GM23338 (cell line): ENCODE data around the gene NRCAM. TPM values are rescaled to one million over a fixed set of nuclear protein-coding genes. Genes with fewer than 3 reads are reported as not detected.

ENCODE experiments used
- ATAC-seq: fragments of 200-7000 bp; cut with Tn5 transposase; 3 replicates; pipeline ENCODE4 v1.9.1; 2020
- DNase-seq: peaks from one replicate; pipeline ENCODE4 v3.0.0-alpha.2; 2015; ENCODE audit warnings: low spot score
- H2AFZ ChIP-seq: fragments of 200-600 bp; sonication (generic); 2 replicates; pipeline ENCODE4 v1.8.0; 2016; ENCODE audit warnings: antibody characterized with exemption, mild to moderate bottlenecking, moderate library complexity
- H3F3A ChIP-seq: fragments of 200-600 bp; sonication (generic); replicated peaks from 2 replicates; pipeline ENCODE4 v1.8.0; 2017; ENCODE audit warnings: antibody characterized with exemption, mixed run types, low read depth
- H3K27ac ChIP-seq: fragments of 200-600 bp; sonication (generic); 2 replicates; pipeline ENCODE4 v1.6.1; 2016; ENCODE audit warnings: low read depth
- H3K27me3 ChIP-seq: fragments of 200-600 bp; sonication (generic); 2 replicates; pipeline ENCODE4 v1.8.0; 2016; ENCODE audit warnings: mild to moderate bottlenecking, mixed run types, moderate library complexity; ENCODE audit not compliant: insufficient read depth
- H3K36me3 ChIP-seq: fragments of 200-600 bp; sonication (generic); 2 replicates; pipeline ENCODE4 v1.8.0; 2016; ENCODE audit warnings: mild to moderate bottlenecking; ENCODE audit not compliant: insufficient read depth
- H3K4me1 ChIP-seq: fragments of 200-600 bp; sonication (generic); 2 replicates; pipeline ENCODE4 v1.8.0; 2016; ENCODE audit warnings: mild to moderate bottlenecking, moderate library complexity; ENCODE audit not compliant: insufficient read depth
- H3K4me2 ChIP-seq: fragments of 200-600 bp; sonication (generic); 2 replicates; pipeline ENCODE4 v1.7.1; 2017; ENCODE audit warnings: mixed run types
- H3K4me3 ChIP-seq: fragments of 200-600 bp; sonication (generic); 2 replicates; pipeline ENCODE4 v1.6.1; 2016; ENCODE audit warnings: mixed run types
- H3K79me2 ChIP-seq: fragments of 200-600 bp; sonication (generic); replicated peaks from 2 replicates; pipeline ENCODE4 v1.8.0; 2017; ENCODE audit warnings: mild to moderate bottlenecking; ENCODE audit not compliant: insufficient read depth
- H3K9me2 ChIP-seq: fragments of 200-600 bp; sonication (generic); 2 replicates; pipeline ENCODE4 v1.8.0; 2017; ENCODE audit not compliant: insufficient read depth
- H4K20me1 ChIP-seq: fragments of 200-600 bp; sonication (generic); replicated peaks from 2 replicates; pipeline ENCODE4 v1.8.0; 2017; ENCODE audit warnings: mild to moderate bottlenecking; ENCODE audit not compliant: insufficient read depth
- H3K27ac Mint-ChIP-seq: 2 replicates; pipeline ENCODE4 v1.8.0; 2020; ENCODE audit warnings: inconsistent platforms, mild to moderate bottlenecking, moderate library complexity, mixed read lengths
- H3K27me3 Mint-ChIP-seq: 3 replicates; pipeline ENCODE4 v1.8.0; 2022; ENCODE audit warnings: low read depth, mild to moderate bottlenecking, moderate library complexity, mixed read lengths, inconsistent platforms; ENCODE audit not compliant: insufficient read depth, poor library complexity
- H3K36me3 Mint-ChIP-seq: 3 replicates; pipeline ENCODE4 v1.8.0; 2021; ENCODE audit warnings: low read depth, mild to moderate bottlenecking, inconsistent platforms, moderate library complexity, mixed read lengths
- H3K4me1 Mint-ChIP-seq: 3 replicates; pipeline ENCODE4 v1.8.0; 2020; ENCODE audit warnings: mild to moderate bottlenecking, inconsistent platforms, mixed read lengths
- H3K4me3 Mint-ChIP-seq: 3 replicates; pipeline ENCODE4 v1.8.0; 2021; ENCODE audit warnings: moderate library complexity, mild to moderate bottlenecking, inconsistent platforms, mixed read lengths
- H3K9me3 Mint-ChIP-seq: 3 replicates; pipeline ENCODE4 v1.8.0; 2020; ENCODE audit warnings: moderate library complexity, mild to moderate bottlenecking, inconsistent platforms, mixed read lengths
- CREB1 ChIP-seq: fragments of 250-450 bp; sonication (Bioruptor Pico); IDR thresholded peaks from 2 replicates; pipeline ENCODE4 v1.5.0; 2020; ENCODE audit warnings: low read depth, mild to moderate bottlenecking, moderate library complexity
- EZH2 ChIP-seq: fragments of 200-600 bp; sonication (generic); IDR thresholded peaks from one replicate; pipeline ENCODE4 v1.8.0; 2017; ENCODE audit warnings: antibody characterized with exemption, mild to moderate bottlenecking, low read depth; ENCODE audit not compliant: unreplicated experiment
- EZH2phosphoT487 ChIP-seq: fragments of 200-600 bp; sonication (generic); IDR thresholded peaks from one replicate; pipeline ENCODE4 v1.8.1; 2018; ENCODE audit warnings: antibody characterized with exemption; ENCODE audit not compliant: unreplicated experiment
- POLR2AphosphoS5 ChIP-seq: IDR thresholded peaks from 2 replicates; pipeline ENCODE4 v1.6.1; 2016; ENCODE audit warnings: antibody characterized with exemption, low read depth
- ZNF114 ChIP-seq: fragments of 250-450 bp; sonication (Bioruptor Pico); IDR thresholded peaks from 2 replicates; pipeline ENCODE4 v1.5.0; 2020; ENCODE audit warnings: mild to moderate bottlenecking, moderate library complexity
- ZNF331 ChIP-seq: fragments of 250-450 bp; sonication (Bioruptor Pico); IDR thresholded peaks from 2 replicates; pipeline ENCODE4 v1.5.0; 2020; ENCODE audit warnings: low read depth, mild to moderate bottlenecking, moderate library complexity
- polyA plus RNA-seq: library from polyadenylated mRNA; unstranded; fragments of >200 nt; fragmentation: Nextera tagmentation; extraction: Ambion mirVana; gene quantifications from 2 replicates; pipeline ENCODE4 v1.2.1, GENCODE V29; 2016
- total RNA-seq: library from RNA; depleted of rRNA; stranded (reverse); fragments of >200 nt; shearing (Covaris generic); gene quantifications from 2 replicates; pipeline ENCODE4 v1.2.3, GENCODE V29; 2014
- TF ChIP-seq, protein P1 (sequence below): IDR thresholded peaks from one replicate; pipeline ENCODE4 v1.6.1; 2018; ENCODE audit warnings: antibody characterized with exemption; ENCODE audit not compliant: unreplicated experiment
- TF ChIP-seq, protein P2 (sequence below): IDR thresholded peaks from 2 replicates; pipeline ENCODE4 v1.6.1; 2016; ENCODE audit warnings: antibody characterized with exemption
- TF ChIP-seq, protein P3 (sequence below): fragments of 250-450 bp; sonication (Bioruptor Pico); IDR thresholded peaks from 2 replicates; pipeline ENCODE4 v1.5.0; 2020; ENCODE audit warnings: mild to moderate bottlenecking, moderate library complexity
- TF ChIP-seq, protein P4 (sequence below), 2 experiments: fragments of 200-600 bp in 1 of 2; sonication (generic) in 1 of 2; conservative IDR thresholded peaks; 2 replicates each; pipeline versions ENCODE4 v1.5.1 to v1.6.1; 2016 to 2017; ENCODE audit warnings: antibody characterized with exemption in 2 of 2, low read depth in 2 of 2, mild to moderate bottlenecking in 2 of 2, moderate library complexity in 1 of 2

Gene NRCAM
- total and polyA plus RNA-seq, 2 experiments from 2014 or later, result 2.5 to 6.8 TPM

DNA sequence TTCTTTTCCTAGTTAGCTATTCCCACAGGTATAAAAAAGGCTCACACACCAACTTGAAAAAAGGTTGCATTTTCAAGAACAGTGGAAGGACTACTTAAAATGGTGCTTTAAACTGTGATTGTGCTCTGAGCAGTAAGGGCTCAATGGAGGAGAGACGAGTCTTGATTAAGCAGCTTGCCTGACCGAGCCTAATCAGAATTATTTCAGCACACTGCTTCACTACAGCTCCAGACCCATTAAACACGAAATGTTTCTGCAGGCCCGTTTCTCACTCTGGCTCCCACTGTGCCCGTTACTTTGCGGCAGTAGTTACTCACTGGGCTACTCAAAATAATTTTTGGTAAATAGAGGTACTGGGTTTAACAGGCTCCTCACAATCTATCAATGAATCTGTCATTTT, 126.0 kb downstream of the NRCAM start:
- DNase-seq, result no peak
- H3K79me2 ChIP-seq, result no peaks in the 10 kb centered on the region
- TF ChIP-seq, protein P1, sequence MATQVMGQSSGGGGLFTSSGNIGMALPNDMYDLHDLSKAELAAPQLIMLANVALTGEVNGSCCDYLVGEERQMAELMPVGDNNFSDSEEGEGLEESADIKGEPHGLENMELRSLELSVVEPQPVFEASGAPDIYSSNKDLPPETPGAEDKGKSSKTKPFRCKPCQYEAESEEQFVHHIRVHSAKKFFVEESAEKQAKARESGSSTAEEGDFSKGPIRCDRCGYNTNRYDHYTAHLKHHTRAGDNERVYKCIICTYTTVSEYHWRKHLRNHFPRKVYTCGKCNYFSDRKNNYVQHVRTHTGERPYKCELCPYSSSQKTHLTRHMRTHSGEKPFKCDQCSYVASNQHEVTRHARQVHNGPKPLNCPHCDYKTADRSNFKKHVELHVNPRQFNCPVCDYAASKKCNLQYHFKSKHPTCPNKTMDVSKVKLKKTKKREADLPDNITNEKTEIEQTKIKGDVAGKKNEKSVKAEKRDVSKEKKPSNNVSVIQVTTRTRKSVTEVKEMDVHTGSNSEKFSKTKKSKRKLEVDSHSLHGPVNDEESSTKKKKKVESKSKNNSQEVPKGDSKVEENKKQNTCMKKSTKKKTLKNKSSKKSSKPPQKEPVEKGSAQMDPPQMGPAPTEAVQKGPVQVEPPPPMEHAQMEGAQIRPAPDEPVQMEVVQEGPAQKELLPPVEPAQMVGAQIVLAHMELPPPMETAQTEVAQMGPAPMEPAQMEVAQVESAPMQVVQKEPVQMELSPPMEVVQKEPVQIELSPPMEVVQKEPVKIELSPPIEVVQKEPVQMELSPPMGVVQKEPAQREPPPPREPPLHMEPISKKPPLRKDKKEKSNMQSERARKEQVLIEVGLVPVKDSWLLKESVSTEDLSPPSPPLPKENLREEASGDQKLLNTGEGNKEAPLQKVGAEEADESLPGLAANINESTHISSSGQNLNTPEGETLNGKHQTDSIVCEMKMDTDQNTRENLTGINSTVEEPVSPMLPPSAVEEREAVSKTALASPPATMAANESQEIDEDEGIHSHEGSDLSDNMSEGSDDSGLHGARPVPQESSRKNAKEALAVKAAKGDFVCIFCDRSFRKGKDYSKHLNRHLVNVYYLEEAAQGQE, result no peak
- TF ChIP-seq, protein P2, sequence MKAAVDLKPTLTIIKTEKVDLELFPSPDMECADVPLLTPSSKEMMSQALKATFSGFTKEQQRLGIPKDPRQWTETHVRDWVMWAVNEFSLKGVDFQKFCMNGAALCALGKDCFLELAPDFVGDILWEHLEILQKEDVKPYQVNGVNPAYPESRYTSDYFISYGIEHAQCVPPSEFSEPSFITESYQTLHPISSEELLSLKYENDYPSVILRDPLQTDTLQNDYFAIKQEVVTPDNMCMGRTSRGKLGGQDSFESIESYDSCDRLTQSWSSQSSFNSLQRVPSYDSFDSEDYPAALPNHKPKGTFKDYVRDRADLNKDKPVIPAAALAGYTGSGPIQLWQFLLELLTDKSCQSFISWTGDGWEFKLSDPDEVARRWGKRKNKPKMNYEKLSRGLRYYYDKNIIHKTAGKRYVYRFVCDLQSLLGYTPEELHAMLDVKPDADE, result no peak
- TF ChIP-seq ZNF331 (CRISPR knock-in tag), result no peak
- TF ChIP-seq EZH2phosphoT487, result no peak
- TF ChIP-seq EZH2, result no peak
- no peak for TF ChIP-seq ZNF114 (CRISPR knock-in tag)

DNA sequence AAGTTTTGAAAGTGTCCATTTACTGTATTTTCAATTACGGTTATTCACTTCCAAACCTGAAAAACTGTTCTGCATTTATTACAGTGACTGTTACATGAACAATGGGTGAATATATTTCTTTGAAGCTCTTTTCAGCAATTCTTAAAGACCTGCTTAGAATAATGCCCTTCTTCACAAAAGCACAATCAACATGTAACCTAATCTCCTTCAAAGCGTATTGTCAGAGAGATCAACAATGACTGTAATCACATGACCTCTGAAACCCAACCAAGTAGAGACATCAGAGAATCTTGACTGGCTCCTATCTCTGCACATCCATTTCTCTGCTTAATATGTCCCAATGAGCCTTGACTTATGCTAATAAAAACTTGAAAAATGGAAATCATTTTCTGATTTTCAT, 126.7 kb downstream of the NRCAM start:
- Histone ChIP-seq H3K79me2 (no peaks in the 10 kb centered on the region), H3K4me2 (no peak overlapping the region), H3K9me2 (no peaks in the 10 kb centered on the region), H3K36me3 (no peaks in the 10 kb centered on the region), H2AFZ (no peak overlapping the region), H3K27me3 (no peaks in the 10 kb centered on the region), H3K4me3 (no peak overlapping the region), H3F3A (no peaks in the 10 kb centered on the region), H4K20me1 (no peaks in the 10 kb centered on the region), H3K27ac (no peak overlapping the region), H3K4me1 (peaks cover 27% of the 10 kb centered on the region)
- peaks cover 47% of the 10 kb centered on the region for H3K4me1 Mint-ChIP-seq
- no peaks in the 10 kb centered on the region for H3K27me3 Mint-ChIP-seq
- ATAC-seq (peak; percentile 92), DNase-seq (peak; percentile 60)
- no peaks in the 10 kb centered on the region for H3K36me3 Mint-ChIP-seq
- no peak overlapping the region for H3K4me3 Mint-ChIP-seq
- no peak overlapping the region for H3K27ac Mint-ChIP-seq
- H3K9me3 Mint-ChIP-seq, result no peaks in the 10 kb centered on the region
- TF ChIP-seq, protein P3, sequence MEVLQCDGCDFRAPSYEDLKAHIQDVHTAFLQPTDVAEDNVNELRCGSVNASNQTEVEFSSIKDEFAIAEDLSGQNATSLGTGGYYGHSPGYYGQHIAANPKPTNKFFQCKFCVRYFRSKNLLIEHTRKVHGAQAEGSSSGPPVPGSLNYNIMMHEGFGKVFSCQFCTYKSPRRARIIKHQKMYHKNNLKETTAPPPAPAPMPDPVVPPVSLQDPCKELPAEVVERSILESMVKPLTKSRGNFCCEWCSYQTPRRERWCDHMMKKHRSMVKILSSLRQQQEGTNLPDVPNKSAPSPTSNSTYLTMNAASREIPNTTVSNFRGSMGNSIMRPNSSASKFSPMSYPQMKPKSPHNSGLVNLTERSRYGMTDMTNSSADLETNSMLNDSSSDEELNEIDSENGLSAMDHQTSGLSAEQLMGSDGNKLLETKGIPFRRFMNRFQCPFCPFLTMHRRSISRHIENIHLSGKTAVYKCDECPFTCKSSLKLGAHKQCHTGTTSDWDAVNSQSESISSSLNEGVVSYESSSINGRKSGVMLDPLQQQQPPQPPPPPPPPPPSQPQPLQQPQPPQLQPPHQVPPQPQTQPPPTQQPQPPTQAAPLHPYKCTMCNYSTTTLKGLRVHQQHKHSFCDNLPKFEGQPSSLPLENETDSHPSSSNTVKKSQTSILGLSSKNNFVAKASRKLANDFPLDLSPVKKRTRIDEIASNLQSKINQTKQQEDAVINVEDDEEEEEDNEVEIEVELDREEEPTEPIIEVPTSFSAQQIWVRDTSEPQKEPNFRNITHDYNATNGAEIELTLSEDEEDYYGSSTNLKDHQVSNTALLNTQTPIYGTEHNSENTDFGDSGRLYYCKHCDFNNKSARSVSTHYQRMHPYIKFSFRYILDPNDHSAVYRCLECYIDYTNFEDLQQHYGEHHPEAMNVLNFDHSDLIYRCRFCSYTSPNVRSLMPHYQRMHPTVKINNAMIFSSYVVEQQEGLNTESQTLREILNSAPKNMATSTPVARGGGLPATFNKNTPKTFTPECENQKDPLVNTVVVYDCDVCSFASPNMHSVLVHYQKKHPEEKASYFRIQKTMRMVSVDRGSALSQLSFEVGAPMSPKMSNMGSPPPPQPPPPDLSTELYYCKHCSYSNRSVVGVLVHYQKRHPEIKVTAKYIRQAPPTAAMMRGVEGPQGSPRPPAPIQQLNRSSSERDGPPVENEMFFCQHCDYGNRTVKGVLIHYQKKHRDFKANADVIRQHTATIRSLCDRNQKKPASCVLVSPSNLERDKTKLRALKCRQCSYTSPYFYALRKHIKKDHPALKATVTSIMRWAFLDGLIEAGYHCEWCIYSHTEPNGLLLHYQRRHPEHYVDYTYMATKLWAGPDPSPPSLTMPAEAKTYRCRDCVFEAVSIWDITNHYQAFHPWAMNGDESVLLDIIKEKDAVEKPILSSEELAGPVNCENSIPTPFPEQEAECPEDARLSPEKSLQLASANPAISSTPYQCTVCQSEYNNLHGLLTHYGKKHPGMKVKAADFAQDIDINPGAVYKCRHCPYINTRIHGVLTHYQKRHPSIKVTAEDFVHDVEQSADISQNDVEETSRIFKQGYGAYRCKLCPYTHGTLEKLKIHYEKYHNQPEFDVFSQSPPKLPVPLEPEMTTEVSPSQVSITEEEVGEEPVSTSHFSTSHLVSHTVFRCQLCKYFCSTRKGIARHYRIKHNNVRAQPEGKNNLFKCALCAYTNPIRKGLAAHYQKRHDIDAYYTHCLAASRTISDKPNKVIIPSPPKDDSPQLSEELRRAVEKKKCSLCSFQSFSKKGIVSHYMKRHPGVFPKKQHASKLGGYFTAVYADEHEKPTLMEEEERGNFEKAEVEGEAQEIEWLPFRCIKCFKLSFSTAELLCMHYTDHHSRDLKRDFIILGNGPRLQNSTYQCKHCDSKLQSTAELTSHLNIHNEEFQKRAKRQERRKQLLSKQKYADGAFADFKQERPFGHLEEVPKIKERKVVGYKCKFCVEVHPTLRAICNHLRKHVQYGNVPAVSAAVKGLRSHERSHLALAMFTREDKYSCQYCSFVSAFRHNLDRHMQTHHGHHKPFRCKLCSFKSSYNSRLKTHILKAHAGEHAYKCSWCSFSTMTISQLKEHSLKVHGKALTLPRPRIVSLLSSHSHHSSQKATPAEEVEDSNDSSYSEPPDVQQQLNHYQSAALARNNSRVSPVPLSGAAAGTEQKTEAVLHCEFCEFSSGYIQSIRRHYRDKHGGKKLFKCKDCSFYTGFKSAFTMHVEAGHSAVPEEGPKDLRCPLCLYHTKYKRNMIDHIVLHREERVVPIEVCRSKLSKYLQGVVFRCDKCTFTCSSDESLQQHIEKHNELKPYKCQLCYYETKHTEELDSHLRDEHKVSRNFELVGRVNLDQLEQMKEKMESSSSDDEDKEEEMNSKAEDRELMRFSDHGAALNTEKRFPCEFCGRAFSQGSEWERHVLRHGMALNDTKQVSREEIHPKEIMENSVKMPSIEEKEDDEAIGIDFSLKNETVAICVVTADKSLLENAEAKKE, result no peak
- TF ChIP-seq CREB1 (CRISPR knock-in tag), result no peak
- TF ChIP-seq, protein P4, sequence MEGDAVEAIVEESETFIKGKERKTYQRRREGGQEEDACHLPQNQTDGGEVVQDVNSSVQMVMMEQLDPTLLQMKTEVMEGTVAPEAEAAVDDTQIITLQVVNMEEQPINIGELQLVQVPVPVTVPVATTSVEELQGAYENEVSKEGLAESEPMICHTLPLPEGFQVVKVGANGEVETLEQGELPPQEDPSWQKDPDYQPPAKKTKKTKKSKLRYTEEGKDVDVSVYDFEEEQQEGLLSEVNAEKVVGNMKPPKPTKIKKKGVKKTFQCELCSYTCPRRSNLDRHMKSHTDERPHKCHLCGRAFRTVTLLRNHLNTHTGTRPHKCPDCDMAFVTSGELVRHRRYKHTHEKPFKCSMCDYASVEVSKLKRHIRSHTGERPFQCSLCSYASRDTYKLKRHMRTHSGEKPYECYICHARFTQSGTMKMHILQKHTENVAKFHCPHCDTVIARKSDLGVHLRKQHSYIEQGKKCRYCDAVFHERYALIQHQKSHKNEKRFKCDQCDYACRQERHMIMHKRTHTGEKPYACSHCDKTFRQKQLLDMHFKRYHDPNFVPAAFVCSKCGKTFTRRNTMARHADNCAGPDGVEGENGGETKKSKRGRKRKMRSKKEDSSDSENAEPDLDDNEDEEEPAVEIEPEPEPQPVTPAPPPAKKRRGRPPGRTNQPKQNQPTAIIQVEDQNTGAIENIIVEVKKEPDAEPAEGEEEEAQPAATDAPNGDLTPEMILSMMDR (conservative IDR thresholded peaks at IDR 0.05; ENCODE audit: low read depth in 2 of 2), result no peak
- no peak for TF ChIP-seq EZH2
- no peak for TF ChIP-seq POLR2AphosphoS5

More for the DNA sequence above, 126.0 kb downstream of the NRCAM start:
- H4K20me1 ChIP-seq, result no peaks in the 10 kb centered on the region
- no peaks in the 10 kb centered on the region for H3K36me3 ChIP-seq
- H3K9me2 ChIP-seq, result no peaks in the 10 kb centered on the region
- no peaks in the 10 kb centered on the region for H3K27me3 ChIP-seq
- no peak overlapping the region for H3K4me3 ChIP-seq
- H3K4me1 Mint-ChIP-seq, result peaks cover 44% of the 10 kb centered on the region
- ATAC-seq, result no peak; the same call in 2 of the 3 replicates
- no peak overlapping the region for H3K4me3 Mint-ChIP-seq
- H3K27ac Mint-ChIP-seq, result no peak overlapping the region
- no peaks in the 10 kb centered on the region for H3F3A ChIP-seq
- H3K4me1 ChIP-seq, result peaks cover 27% of the 10 kb centered on the region
- H3K4me2 ChIP-seq, result no peak overlapping the region
- no peak overlapping the region for H3K27ac ChIP-seq
- H2AFZ ChIP-seq, result no peak overlapping the region
- no peaks in the 10 kb centered on the region for H3K36me3 Mint-ChIP-seq
- H3K27me3 Mint-ChIP-seq, result no peaks in the 10 kb centered on the region
- no peaks in the 10 kb centered on the region for H3K9me3 Mint-ChIP-seq
